Measurements from ENCODE around the gene GNL3. TPM values are rescaled to one million over a fixed set of nuclear protein-coding genes. Genes with fewer than 3 reads are reported as not detected.

Gene GNL3
- total and polyA plus RNA-seq, 2 of the 8 experiments (the other 6 are each of a cell fraction or from before 2014, with no cell fraction given): 45.5 to 184 TPM

DNA sequence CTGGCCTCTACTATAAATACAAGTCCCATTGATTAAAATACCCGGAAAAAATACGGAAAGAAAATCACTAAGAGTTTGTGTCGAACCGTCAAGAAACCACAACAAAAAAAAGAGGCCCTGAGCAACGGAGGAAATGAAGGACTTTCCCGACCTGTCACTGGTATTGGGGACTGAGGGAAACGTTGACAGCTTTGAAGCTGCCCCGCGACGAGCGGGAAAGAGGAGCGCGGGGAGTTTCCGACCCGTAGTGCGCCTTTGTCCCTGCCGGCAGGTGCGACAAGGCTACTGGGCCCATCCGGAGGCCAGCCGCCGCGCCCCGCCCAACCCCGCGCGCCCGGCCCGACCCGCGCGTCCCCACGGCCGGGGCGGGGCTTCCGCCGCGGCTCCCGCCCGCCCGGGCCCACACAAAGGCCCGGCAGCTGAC is 535 bp upstream of the GNL3 start (continued):
- TF ChIP-seq JUN (IDR thresholded peaks at IDR 0.05; ENCODE audit: low read depth, low read length): no peak
- no peak for TF ChIP-seq BRCA1 (IDR thresholded peaks at IDR 0.05; ENCODE audit: low read depth, low read length)
- TF ChIP-seq EZH2 (IDR thresholded peaks at IDR 0.05; ENCODE audit: low read depth, low read length, severe bottlenecking): no peak
- 0 out of 2 replicates have a peak, but pooled peaks have one; percentile 55 for TF ChIP-seq TCF12 (IDR thresholded peaks at IDR 0.05; ENCODE audit: low read depth, low read length)
- no peak for TF ChIP-seq TAF1 (IDR thresholded peaks at IDR 0.05; ENCODE audit: low read depth, low read length)
- TF ChIP-seq KDM1A (IDR thresholded peaks at IDR 0.05; ENCODE audit: borderline replicate concordance, low read length): no peak
- TF ChIP-seq SIX5 (IDR thresholded peaks at IDR 0.05; ENCODE audit: low read depth, low read length): no peak
- no peak for TF ChIP-seq HDAC6 (IDR thresholded peaks at IDR 0.05; ENCODE audit: low read depth, low read length)
- no peak for TF ChIP-seq CBX5 (IDR thresholded peaks at IDR 0.05; ENCODE audit: low read depth, low read length)
- no peak for TF ChIP-seq RNF2 (IDR thresholded peaks at IDR 0.05; ENCODE audit: borderline replicate concordance, low read depth, low read length, missing control alignments, poor library complexity, severe bottlenecking)
- no peak for TF ChIP-seq JUND (IDR thresholded peaks at IDR 0.05; ENCODE audit: low read length)
- TF ChIP-seq KDM4A (IDR thresholded peaks at IDR 0.05; ENCODE audit: low read depth, low read length, severe bottlenecking): no peak
- no peak for TF ChIP-seq TBP (IDR thresholded peaks at IDR 0.05; ENCODE audit: low read depth, low read length)
- TF ChIP-seq SIN3A (conservative IDR thresholded peaks at IDR 0.05 in 1 of 2, IDR thresholded peaks at IDR 0.05 in 1 of 2; ENCODE audit: low read depth in 1 of 2, low read length in 2 of 2): peak; percentile 97
- peak; percentile 69 for TF ChIP-seq MAX (IDR thresholded peaks at IDR 0.05)
- no peak for TF ChIP-seq RAD21 (IDR thresholded peaks at IDR 0.05 in 1 of 2, conservative IDR thresholded peaks at IDR 0.05 in 1 of 2; ENCODE audit: low read depth in 2 of 2, low read length in 2 of 2)
- TF ChIP-seq POLR2A (IDR thresholded peaks at IDR 0.05; ENCODE audit: control extremely low read depth in 1 of 2, low read depth in 2 of 2, low read length in 2 of 2): no peak

Data from H1 (cell line).